Stimulated activated CD8-positive, alpha-beta memory T cell treated with anti-CD3 and anti-CD28 coated beads, Interleukin-12 subunit alpha, Interleukin-12 subunit beta, amount 100 ng/mL, for 4 hours (primary cell): ENCODE measurements around the gene SLC25A28.
A peak's percentile ranks its signal among the peaks of the same experiment; 100 is the strongest.
"Not testable (repeated sequence)": the region's sequence is repeated elsewhere in the genome, so short reads cannot be mapped to it uniquely, and the experiment has no call there.

Experiments used
- DNase-seq: peaks from one replicate; pipeline ENCODE4 v3.0.0-alpha.2; 2020; ENCODE audit warnings: low read depth

SLC25A28 gene

GRCh38 chr10:99628923-99629624, 8.8 kb upstream of the SLC25A28 start:
- no peak for DNase-seq

GRCh38 chr10:99625124-99625523, 4.9 kb upstream of the SLC25A28 start:
- DNase-seq = not testable (repeated sequence)

GRCh38 chr10:99623919-99624318, 3.7 kb upstream of the SLC25A28 start:
- no peak for DNase-seq

DNA sequence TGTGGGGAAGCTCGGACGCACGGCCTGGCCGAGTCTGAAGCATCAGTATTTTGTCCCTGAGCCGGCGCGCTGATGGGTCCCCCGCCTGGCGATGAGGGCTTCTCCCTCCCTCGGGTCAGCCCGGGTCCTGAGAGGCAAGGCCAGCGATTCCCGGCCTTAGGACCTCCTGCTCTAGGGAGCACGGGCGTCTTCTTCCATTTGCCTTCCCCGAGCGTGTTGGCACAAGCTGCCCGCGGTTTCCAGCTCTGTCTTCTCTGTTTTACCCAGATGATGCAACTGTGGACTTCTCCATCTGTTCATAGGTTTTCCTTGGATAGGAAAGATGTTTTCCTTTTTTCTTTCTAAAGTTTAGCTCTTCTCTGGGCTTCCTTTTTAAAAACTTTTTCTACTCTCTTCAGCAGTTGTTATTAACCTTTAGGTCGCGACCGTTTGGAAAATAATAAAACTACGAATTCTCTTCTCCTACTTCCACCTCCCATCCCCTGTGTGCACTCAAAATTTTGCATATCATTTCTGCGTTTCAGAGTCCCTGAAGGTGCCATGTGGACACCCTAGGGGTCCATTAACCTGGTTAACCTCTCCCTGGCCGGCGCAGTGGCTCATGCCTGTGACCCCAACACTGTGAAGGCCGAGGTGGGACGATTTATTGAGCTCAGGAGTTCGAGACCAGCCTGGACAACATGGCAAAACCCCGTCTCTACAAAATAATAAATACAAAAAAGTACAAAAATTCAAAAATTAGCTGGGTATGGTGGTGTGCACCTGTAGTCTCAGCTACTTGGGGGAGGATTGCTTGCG, 1.4 kb upstream of the SLC25A28 start:
- DNase-seq = no peak

DNA sequence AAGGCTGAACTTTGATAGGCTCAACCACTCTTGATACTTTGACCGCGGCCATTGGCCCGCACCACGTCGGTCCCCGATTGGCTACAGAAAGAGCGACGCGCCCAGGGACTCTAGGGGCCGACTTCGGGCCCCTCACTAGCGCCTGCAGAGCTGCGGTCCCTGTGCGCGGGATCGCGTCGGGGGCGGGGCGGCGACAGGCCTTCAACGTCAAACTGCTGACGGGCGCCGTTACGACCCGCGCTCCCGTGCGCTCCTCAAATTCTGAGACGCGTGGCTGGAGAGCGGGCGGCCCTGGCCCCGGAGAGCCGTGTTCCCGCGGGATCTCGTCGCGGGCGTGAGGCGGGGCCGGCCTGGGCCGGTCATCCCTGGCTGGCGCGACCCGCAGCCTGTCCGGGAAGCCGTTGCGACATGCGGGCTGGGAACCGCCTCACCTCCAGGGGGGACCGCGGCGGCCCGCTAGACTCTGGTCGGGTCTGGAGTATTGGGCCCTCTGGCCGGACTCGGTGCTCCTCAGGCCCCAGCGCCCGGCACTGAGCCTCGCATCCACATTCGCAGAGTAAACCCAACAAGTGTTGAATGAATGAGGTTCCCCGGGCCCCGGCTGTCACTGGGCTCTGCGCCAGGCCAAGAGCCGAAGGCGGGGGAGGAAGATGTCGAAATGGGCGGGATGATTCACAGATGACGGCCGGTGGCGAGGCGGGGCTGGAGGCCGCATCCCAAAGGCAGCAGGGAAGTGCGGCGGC, 643 bp upstream of the SLC25A28 start:
- DNase-seq = peak; percentile 76

DNA sequence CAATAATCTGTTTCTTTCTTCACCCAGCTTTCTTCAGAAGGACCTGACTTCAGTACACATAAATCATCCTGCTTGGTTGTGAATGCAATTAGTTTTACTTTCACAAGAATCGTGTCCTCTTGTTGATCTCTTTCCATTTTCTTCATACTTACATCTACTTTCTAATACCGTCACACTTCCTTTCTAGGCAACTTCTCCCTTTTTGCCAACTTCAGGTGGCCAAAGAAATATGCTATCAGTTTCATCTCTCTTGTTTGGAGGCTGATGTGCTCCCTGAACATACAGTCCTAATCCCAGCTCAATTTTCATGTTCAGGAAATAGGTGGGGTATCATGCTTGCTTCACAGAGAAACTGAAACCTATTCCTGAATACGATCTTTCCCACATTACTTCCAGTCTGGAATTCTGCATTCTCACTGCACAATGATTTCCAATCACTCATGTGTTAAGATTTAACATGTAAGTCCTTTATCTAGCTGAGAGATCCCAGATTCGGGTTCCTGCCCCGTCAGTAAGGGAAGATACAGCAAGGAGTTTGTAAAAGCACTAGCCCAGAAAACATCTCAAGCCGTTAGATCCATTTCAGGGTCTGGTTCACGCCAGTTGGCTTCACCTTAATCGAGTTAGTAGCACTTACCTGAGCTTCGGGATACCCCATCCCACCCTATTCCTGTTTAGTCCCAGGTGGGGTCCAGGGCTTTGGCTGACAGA, 994 bp downstream of the SLC25A28 start:
- no peak for DNase-seq

DNA sequence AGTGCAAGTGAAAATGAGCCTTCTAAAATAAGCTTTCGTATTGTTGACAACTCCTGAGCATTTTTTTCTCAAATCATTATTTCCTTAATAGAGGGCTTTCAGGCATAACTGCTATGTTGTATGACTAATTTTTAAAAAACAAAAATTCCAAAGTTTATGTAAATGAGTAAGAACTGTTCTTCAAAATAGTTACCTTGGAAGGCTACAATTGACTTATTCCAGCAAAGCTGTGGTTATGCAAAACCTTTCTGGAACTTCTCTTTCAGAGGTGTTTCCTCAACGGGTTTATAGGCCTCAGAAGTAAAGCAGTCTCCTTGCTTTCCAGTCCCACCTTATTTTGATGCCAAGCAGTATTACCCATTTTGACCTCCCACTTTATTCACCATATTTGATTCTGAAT, 2.5 kb downstream of the SLC25A28 start:
- DNase-seq = no peak

GRCh38 chr10:99615426-99615825, 4.8 kb downstream of the SLC25A28 start:
- no peak for DNase-seq

DNA sequence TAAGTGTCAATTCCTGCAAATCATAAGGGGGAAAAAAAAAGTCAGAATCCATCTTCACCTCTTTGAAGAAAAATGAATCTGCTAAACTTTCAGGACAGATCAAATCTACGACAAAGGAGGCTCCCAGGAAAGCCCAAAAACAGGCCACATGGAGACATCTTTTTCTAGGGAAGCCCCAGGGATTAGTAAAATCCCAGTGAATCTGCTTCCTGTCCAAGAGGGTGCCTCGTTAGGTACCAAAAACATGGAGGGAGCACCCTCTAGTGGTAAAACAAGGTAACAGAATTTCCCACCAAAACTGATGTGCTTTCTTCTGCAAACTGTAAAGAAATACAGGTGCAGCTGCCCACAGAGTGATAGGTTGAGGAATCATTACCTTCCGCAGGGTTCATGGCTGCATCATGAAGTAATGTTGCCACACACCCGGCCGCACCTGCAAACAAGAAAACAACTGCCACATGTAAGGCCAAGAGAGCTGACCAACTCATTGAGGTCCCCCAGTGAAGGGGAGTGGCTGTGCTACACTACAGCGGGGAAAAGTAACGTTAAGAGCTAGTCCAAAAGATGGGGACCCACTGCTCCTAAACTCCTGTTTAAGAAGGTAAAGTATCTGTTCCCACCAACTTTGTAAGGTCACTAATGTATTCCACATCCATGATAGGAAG, 7.9 kb downstream of the SLC25A28 start:
- no peak for DNase-seq

DNA sequence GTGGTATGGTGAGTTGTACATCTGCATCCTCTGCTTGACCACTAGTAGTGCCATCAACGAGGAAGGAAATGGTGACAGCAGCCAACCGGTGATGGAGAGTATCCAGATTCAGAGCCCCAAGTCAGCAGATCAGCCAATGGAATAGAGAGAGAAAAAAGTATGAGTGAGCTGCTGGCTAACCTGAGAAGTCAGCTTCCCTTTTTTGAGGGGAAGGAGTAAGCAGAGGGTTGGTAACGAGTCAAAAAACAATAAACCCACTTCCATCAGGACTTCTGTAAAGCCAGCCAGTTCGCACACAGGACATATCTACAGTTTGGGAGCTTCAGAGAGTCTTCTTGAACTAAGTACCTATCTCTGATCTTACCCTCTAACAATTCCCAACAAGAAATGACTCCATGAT, 8.9 kb downstream of the SLC25A28 start:
- DNase-seq = no peak

GRCh38 chr10:99610221-99610620, 10.0 kb downstream of the SLC25A28 start:
- DNase-seq = no peak

DNA sequence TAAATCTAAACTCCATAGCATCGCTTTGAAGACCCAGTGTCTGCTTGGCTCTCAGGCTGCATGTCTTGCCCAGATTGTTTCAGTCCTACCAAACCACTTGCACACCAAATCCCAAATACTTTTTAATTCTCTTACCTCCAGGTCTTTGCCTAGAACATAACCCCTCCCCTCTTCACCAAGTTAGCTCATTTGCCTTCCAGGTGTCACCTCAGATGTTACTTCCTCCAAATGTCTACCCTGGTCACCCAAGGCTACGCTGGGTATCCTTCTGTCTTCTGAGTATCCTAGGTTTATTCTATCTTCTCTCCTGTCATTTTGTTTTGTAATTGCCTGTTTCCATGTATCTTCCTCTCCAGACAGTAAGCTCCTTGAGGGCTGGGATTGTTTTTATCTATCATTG, 11.1 kb downstream of the SLC25A28 start:
- DNase-seq = no peak

- no peak for DNase-seq
Measured at GRCh38 chr10:99605351-99605750, 14.9 kb downstream of the SLC25A28 start.

DNA sequence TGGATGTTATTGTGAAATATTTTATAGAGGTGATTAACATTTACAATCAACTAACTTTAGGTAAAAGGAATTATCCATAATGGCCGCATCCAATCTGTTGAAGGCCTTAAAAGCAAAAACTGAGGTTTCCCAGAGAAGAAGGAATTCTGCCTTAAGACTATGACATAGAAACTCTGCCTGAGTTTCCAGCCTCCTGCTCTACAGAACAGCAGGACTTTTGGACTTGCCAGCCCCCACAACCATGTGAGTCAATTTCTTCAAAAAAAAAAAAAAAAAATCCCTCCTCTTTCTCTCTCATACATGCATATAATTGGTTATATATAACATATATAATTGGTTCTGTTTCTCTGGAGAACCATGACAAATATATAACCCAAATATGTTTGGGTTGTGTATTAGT, 15.4 kb downstream of the SLC25A28 start:
- DNase-seq = no peak

DNA sequence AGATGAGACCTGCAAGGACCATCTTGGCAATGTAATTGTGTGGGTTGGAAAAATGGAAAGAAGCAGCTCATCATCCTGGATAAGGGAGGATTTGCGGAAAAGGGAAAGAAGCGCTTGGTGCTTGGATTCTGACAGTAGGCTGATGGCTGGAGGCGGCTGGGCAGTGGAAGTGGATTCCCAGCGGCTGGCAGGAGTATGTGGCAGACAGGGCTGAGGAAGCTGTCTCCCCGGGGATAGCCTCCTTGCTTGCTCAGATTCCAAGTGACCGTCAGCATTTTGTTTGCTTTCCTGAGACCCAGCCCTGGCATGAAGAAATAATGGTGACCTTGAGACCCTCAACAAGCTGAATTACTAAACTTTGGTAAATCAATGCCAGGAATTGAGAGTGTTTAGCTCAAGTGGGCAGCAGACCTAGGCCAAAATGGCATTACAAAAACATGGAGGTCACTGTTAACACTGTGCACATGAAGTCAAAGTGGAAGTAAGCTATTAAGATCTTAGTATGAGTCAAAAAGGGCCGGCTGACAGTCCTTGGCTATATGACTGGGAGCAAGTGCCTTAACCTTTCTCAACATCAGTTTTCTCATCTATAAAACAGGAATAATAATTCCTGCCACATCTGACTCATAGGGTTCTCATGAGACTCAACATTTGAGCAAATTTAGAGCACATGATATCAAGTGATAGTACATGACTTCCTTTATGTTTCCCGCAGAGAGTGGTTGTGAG, 21.3 kb downstream of the SLC25A28 start:
- DNase-seq = no peak

GRCh38 chr10:99598011-99598410, 22.2 kb downstream of the SLC25A28 start:
- DNase-seq = no peak

- DNase-seq = not testable (repeated sequence)
Measured at GRCh38 chr10:99596708-99597107, 23.5 kb downstream of the SLC25A28 start.

- no peak for DNase-seq
Measured at GRCh38 chr10:99595770-99596465, 24.3 kb downstream of the SLC25A28 start.

DNA sequence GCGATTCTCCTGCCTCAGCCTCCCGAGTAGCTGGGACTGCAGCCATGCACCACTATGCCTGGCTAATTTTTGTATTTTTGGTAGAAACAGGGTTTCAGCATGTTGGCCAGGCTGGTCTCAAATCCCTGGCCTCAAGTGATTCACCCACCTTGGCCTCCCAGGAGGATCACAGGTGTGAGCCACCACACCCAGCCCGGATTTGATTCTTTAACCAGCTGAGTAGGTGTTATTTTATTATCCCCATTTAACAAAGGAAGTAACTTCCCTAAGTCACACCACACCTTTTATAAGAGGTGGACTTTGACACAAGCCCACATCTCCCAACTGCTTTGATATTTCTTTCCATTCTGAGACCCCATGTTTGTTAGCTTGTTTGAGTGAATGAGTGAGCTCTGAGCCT, 25.0 kb downstream of the SLC25A28 start:
- no peak for DNase-seq

DNA sequence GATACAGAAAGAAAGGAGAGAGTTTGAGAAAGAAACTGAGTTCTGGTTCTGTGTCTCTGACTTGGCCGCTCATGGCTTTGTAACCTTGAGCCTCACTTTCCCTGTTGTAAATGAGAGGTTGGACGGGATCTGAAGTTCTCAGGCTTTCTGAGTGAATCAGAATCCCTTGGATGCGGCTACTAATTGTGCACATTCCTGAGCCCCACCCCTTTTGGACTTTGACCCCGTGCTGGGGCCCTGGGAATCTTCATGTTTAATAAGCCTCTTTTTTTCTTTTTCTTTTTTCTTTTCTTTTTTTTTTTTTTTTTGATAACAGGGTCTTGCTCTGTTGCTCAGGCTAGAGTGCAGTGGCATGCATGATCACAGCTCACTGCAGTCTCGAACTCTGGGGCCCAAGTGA, 26.9 kb downstream of the SLC25A28 start:
- DNase-seq = no peak
